ENCODE data around the gene NUDCD3.

NUDCD3 gene

GRCh38 chr7:44375926-44376342 is 114.5 kb downstream of the NUDCD3 start:
- H3K9ac ChIP-seq (ENCODE audit: low read length in 2 of 2): no peak overlapping the region
- H3K27ac ChIP-seq (ENCODE audit: low read length): no peak overlapping the region
- H3K27me3 ChIP-seq (ENCODE audit: control insufficient read depth in 1 of 2, insufficient read depth in 2 of 2, low read length in 2 of 2): peaks cover 0 to 2% of the 10 kb centered on the region in 2 donors
- H3K4me3 ChIP-seq (ENCODE audit: low read length in 2 of 2): no peak overlapping the region
- no peaks in the 10 kb centered on the region for H3K9me3 ChIP-seq (ENCODE audit: control insufficient read depth in 2 of 2, low read length in 2 of 2)
- H3K36me3 ChIP-seq (ENCODE audit: control insufficient read depth in 2 of 2, insufficient read depth in 2 of 2, low read length in 2 of 2): peaks cover 0 to 1% of the 10 kb centered on the region in 2 donors
- H3K4me1 ChIP-seq (ENCODE audit: control insufficient read depth, insufficient read depth, low read length): no peaks in the 10 kb centered on the region

- Histone ChIP-seq H3K27ac (ENCODE audit: low read length) (no peak overlapping the region), H3K27me3 (ENCODE audit: control insufficient read depth in 1 of 2, insufficient read depth in 2 of 2, low read length in 2 of 2) (peaks cover 0 to 2% of the 10 kb centered on the region in 2 donors), H3K4me1 (ENCODE audit: control insufficient read depth, insufficient read depth, low read length) (no peaks in the 10 kb centered on the region), H3K36me3 (ENCODE audit: control insufficient read depth in 2 of 2, insufficient read depth in 2 of 2, low read length in 2 of 2) (no peaks in the 10 kb centered on the region), H3K9me3 (ENCODE audit: control insufficient read depth in 2 of 2, low read length in 2 of 2) (no peaks in the 10 kb centered on the region), H3K9ac (ENCODE audit: low read length in 2 of 2) (no peak overlapping the region), H3K4me3 (ENCODE audit: low read length in 2 of 2) (no peak overlapping the region)
Measured at GRCh38 chr7:44375236-44375699, 115.2 kb downstream of the NUDCD3 start.

GRCh38 chr7:44374007-44374763 is 116.3 kb downstream of the NUDCD3 start:
- no peak overlapping the region for H3K27ac ChIP-seq (ENCODE audit: low read length)
- no peak overlapping the region for H3K9ac ChIP-seq (ENCODE audit: low read length in 2 of 2)
- peaks cover 0 to 2% of the 10 kb centered on the region in 2 donors for H3K27me3 ChIP-seq (ENCODE audit: control insufficient read depth in 1 of 2, insufficient read depth in 2 of 2, low read length in 2 of 2)
- no peak overlapping the region for H3K4me3 ChIP-seq (ENCODE audit: low read length in 2 of 2)
- H3K36me3 ChIP-seq (ENCODE audit: control insufficient read depth in 2 of 2, insufficient read depth in 2 of 2, low read length in 2 of 2): no peaks in the 10 kb centered on the region
- no peaks in the 10 kb centered on the region for H3K9me3 ChIP-seq (ENCODE audit: control insufficient read depth in 2 of 2, low read length in 2 of 2)
- H3K4me1 ChIP-seq (ENCODE audit: control insufficient read depth, insufficient read depth, low read length): no peaks in the 10 kb centered on the region

DNA sequence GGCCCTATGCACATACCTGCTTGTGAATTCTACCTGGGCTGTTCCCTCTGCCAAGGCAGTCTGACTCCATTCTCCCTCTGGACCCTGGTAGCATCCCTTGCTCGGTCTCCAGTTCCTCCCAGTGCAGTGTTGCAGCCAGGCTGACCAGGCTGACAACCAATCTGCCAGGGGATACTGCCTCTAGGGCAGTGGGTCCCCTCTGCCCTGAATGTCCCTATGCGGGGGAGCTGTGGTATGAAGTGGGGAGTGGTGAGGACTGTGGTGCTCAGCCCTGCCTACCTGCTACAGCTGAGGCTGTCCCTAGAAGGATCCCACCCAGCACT is 117.1 kb downstream of the NUDCD3 start:
- Histone ChIP-seq H3K27ac (ENCODE audit: low read length) (no peak overlapping the region), H3K4me3 (ENCODE audit: low read length in 2 of 2) (no peak overlapping the region), H3K9ac (ENCODE audit: low read length in 2 of 2) (no peak overlapping the region), H3K36me3 (ENCODE audit: control insufficient read depth in 2 of 2, insufficient read depth in 2 of 2, low read length in 2 of 2) (no peaks in the 10 kb centered on the region), H3K9me3 (ENCODE audit: control insufficient read depth in 2 of 2, low read length in 2 of 2) (no peaks in the 10 kb centered on the region), H3K4me1 (ENCODE audit: control insufficient read depth, insufficient read depth, low read length) (no peaks in the 10 kb centered on the region), H3K27me3 (ENCODE audit: control insufficient read depth in 1 of 2, insufficient read depth in 2 of 2, low read length in 2 of 2) (peaks cover 0 to 4% of the 10 kb centered on the region in 2 donors)

GRCh38 chr7:44372560-44373417 is 117.7 kb downstream of the NUDCD3 start:
- no peaks in the 10 kb centered on the region for H3K36me3 ChIP-seq (ENCODE audit: control insufficient read depth in 2 of 2, insufficient read depth in 2 of 2, low read length in 2 of 2)
- H3K9me3 ChIP-seq (ENCODE audit: control insufficient read depth in 2 of 2, low read length in 2 of 2): no peaks in the 10 kb centered on the region
- no peak overlapping the region for H3K27ac ChIP-seq (ENCODE audit: low read length)
- peaks cover 3 to 10% of the 10 kb centered on the region in 2 donors for H3K27me3 ChIP-seq (ENCODE audit: control insufficient read depth in 1 of 2, insufficient read depth in 2 of 2, low read length in 2 of 2)
- H3K4me1 ChIP-seq (ENCODE audit: control insufficient read depth, insufficient read depth, low read length): no peaks in the 10 kb centered on the region
- no peak overlapping the region for H3K9ac ChIP-seq (ENCODE audit: low read length in 2 of 2)
- no peak overlapping the region for H3K4me3 ChIP-seq (ENCODE audit: low read length in 2 of 2)

- H3K27ac ChIP-seq (ENCODE audit: low read length): no peak overlapping the region
- H3K4me1 ChIP-seq (ENCODE audit: control insufficient read depth, insufficient read depth, low read length): no peaks in the 10 kb centered on the region
- no peaks in the 10 kb centered on the region for H3K36me3 ChIP-seq (ENCODE audit: control insufficient read depth in 2 of 2, insufficient read depth in 2 of 2, low read length in 2 of 2)
- no peaks in the 10 kb centered on the region for H3K9me3 ChIP-seq (ENCODE audit: control insufficient read depth in 2 of 2, low read length in 2 of 2)
- H3K27me3 ChIP-seq (ENCODE audit: control insufficient read depth in 1 of 2, insufficient read depth in 2 of 2, low read length in 2 of 2): peaks cover 5 to 14% of the 10 kb centered on the region in 2 donors
- H3K9ac ChIP-seq (ENCODE audit: low read length in 2 of 2): no peak overlapping the region
- H3K4me3 ChIP-seq (ENCODE audit: low read length in 2 of 2): no peak overlapping the region
Measured at GRCh38 chr7:44368885-44369284, 121.6 kb downstream of the NUDCD3 start.

DNA sequence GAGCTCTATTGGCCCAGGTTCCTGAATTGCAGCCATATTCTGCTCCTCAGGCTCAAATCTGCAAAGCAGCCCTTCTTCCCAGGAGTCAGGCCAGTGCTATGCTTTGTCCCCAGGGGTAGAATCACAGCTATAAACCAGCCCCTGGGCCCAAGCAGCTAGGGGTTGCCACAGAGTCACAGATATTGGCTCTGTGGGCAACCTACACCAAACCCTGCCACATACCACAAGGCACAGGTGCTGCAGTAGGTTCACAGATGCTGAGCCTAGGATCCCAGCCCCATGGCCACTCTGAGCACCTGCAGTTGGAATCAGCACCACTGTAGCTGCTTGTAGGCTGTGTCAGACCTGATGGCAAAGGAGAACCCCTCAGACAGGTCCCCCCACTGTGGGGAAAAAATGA is 122.0 kb downstream of the NUDCD3 start:
- Histone ChIP-seq H3K27ac (ENCODE audit: low read length) (no peak overlapping the region), H3K27me3 (ENCODE audit: control insufficient read depth in 1 of 2, insufficient read depth in 2 of 2, low read length in 2 of 2) (peaks cover 5 to 14% of the 10 kb centered on the region in 2 donors), H3K4me3 (ENCODE audit: low read length in 2 of 2) (no peak overlapping the region), H3K4me1 (ENCODE audit: control insufficient read depth, insufficient read depth, low read length) (no peaks in the 10 kb centered on the region), H3K9ac (ENCODE audit: low read length in 2 of 2) (no peak overlapping the region), H3K36me3 (ENCODE audit: control insufficient read depth in 2 of 2, insufficient read depth in 2 of 2, low read length in 2 of 2) (no peaks in the 10 kb centered on the region), H3K9me3 (ENCODE audit: control insufficient read depth in 2 of 2, low read length in 2 of 2) (no peaks in the 10 kb centered on the region)

DNA sequence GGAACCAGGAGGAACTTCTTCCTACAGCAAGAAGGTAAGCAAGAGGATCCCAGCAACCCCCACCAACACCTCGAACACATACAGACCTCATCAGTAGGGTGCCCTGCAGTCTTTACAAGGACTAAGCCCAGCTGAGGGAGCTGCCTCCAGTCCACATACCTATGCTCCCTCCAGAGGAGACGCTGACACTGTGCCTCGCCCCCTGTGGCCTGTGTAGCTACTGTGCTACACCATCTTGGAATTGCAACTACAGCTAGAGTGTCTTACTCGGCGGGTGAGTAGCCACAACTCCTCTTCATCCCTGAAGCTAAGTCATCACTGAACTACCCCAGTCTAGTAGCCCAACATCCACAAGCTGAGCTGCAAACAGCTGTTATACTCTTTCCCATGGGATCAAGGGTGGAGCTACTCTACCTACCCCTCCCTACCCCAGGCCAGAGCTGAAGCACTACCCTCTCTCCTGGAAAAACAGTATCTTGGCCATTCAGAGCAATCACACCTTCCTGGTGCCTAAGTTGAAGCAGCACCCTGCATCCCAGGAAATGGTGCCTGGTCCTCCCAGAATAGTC is 122.9 kb downstream of the NUDCD3 start:
- no peaks in the 10 kb centered on the region for H3K36me3 ChIP-seq (ENCODE audit: control insufficient read depth in 2 of 2, insufficient read depth in 2 of 2, low read length in 2 of 2)

GRCh38 chr7:44366986-44367385 is 123.5 kb downstream of the NUDCD3 start:
- Histone ChIP-seq H3K9ac (ENCODE audit: low read length in 2 of 2) (no peak overlapping the region), H3K9me3 (ENCODE audit: control insufficient read depth in 2 of 2, low read length in 2 of 2) (no peaks in the 10 kb centered on the region), H3K27ac (ENCODE audit: low read length) (no peak overlapping the region), H3K4me1 (ENCODE audit: control insufficient read depth, insufficient read depth, low read length) (no peaks in the 10 kb centered on the region), H3K36me3 (ENCODE audit: control insufficient read depth in 2 of 2, insufficient read depth in 2 of 2, low read length in 2 of 2) (no peaks in the 10 kb centered on the region), H3K27me3 (ENCODE audit: control insufficient read depth in 1 of 2, insufficient read depth in 2 of 2, low read length in 2 of 2) (peaks cover 5 to 12% of the 10 kb centered on the region in 2 donors), H3K4me3 (ENCODE audit: low read length in 2 of 2) (no peak overlapping the region)

More for the DNA sequence above, 122.9 kb downstream of the NUDCD3 start:
- Histone ChIP-seq H3K27ac (ENCODE audit: low read length) (no peak overlapping the region), H3K4me3 (ENCODE audit: low read length in 2 of 2) (no peak overlapping the region), H3K9ac (ENCODE audit: low read length in 2 of 2) (no peak overlapping the region), H3K4me1 (ENCODE audit: control insufficient read depth, insufficient read depth, low read length) (no peaks in the 10 kb centered on the region), H3K9me3 (ENCODE audit: control insufficient read depth in 2 of 2, low read length in 2 of 2) (no peaks in the 10 kb centered on the region), H3K27me3 (ENCODE audit: control insufficient read depth in 1 of 2, insufficient read depth in 2 of 2, low read length in 2 of 2) (peaks cover 5 to 12% of the 10 kb centered on the region in 2 donors)

- H3K36me3 ChIP-seq (ENCODE audit: control insufficient read depth in 2 of 2, insufficient read depth in 2 of 2, low read length in 2 of 2): no peaks in the 10 kb centered on the region
- peaks cover 0 to 2% of the 10 kb centered on the region in 2 donors for H3K9me3 ChIP-seq (ENCODE audit: control insufficient read depth in 2 of 2, low read length in 2 of 2)
- H3K27ac ChIP-seq (ENCODE audit: low read length): no peak overlapping the region
- peaks cover 0 to 4% of the 10 kb centered on the region in 2 donors for H3K27me3 ChIP-seq (ENCODE audit: control insufficient read depth in 1 of 2, insufficient read depth in 2 of 2, low read length in 2 of 2)
- H3K4me3 ChIP-seq (ENCODE audit: low read length in 2 of 2): no peak overlapping the region
- no peak overlapping the region for H3K9ac ChIP-seq (ENCODE audit: low read length in 2 of 2)
- no peaks in the 10 kb centered on the region for H3K4me1 ChIP-seq (ENCODE audit: control insufficient read depth, insufficient read depth, low read length)
Measured at GRCh38 chr7:44353668-44354067, 136.8 kb downstream of the NUDCD3 start.

Measured in stomach smooth muscle (tissue), 2 donors.